SHP77 treated with DMSO at 0.1 percent for 48 hours (cell line): ENCODE results near the gene TGFB2.
A peak's percentile ranks its signal among the peaks of the same experiment; 100 is the strongest.

ENCODE experiments used
- DNase-seq: peaks from one replicate; lab custom pipeline; 2025; lab: John Stamatoyannopoulos, UW

The TGFB2 gene

DNA sequence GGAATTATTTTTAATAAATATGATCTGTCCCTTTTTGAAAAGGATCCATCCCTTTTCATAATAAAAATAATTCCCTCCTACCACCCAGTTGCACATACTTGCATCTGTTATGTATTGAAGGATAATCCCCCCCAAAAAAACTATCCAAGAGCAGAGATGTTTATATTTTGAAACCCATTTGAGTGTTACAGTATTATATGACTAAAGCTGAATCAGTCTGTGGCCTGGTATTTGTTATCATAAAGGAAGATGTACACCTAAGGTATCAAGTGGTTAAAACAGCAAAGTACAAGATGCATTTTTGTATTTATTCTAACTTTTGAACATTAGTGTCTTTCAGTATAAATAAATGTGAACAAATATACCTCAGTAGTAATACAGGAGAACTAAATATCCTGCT is 12.7 kb upstream of the TGFB2 start:
- DNase-seq, result no peak

DNA sequence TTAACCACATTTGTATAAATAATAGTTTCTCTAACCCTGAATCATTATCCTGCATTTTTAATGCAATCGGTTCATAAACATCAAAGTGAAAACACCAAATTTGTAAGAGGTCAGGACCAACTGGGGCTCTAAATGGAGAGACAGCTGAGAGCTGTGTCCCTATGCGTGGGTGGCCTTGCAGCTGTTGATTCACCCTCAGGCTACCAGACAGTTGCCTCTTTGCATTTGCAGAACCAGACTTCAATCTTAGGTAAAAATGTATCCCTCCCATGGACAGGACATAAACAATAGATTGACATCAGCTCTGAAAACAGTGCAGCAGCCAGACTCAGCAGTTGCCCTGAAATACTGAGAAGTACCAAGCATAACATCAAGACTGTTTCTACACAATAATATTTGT is 8.8 kb upstream of the TGFB2 start:
- no peak for DNase-seq

DNA sequence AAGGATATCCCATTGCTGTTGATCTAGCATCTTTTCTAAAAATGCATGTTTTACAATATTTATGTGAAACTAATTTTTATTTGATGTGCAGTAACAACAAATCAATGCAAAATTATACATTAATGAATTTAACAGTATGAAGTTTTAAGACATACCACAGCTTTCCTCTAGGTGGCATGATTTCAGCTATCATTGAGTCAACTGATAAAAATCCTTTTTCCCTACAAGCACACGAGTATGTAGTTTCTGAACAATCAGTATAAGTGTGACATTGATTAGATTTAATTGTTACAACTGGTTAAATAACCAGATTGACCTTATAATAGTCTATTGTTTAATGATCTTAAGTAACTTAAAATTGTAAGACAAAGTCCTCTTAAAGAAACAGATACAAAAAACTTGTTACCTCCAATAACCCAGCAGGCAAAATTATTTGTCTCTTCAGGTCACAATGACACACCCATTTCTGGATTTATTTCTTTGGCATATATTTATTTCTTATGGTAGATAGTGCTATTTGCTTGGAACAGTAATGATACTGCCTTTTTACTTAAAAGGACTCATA is 5.8 kb upstream of the TGFB2 start:
- peak; percentile 25 for DNase-seq

DNA sequence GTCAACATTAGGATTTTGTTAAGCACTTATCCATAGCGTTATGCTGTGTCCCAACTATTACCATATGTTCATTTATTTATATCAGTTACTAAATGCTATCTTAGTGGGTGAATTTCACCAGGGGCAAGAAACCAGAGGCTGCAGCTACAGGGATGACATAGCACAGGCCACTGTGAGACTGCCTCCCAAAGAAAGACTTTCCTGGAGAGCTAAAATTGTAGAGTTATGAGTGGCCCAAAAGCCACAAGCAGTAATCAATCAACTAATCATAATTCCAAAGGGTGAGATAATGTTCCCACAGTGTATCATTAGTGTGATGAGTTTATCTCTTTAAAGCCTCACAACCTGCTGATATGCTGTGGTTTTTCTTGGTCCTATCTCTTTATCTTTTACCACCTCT is 3.8 kb upstream of the TGFB2 start:
- DNase-seq, result no peak

DNA sequence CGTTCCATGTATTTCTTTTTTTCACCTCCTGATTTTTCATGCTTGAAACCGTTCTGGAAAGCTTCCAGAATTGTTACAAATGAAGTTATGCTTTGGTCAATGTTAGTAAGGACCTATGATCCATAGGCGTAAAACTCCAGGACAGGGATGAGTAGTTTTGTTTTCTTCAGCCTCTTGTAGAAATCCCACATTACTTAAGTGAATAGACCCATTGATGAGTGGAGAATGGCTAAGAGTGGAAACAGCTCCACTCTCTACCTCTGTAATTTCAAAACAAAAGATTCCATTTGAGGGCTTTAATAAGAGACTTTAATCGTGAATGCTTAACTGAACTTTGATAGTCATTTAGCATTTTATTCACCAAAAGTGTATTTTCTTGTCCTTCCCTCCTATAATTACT is 3.0 kb upstream of the TGFB2 start:
- DNase-seq, result no peak

DNA sequence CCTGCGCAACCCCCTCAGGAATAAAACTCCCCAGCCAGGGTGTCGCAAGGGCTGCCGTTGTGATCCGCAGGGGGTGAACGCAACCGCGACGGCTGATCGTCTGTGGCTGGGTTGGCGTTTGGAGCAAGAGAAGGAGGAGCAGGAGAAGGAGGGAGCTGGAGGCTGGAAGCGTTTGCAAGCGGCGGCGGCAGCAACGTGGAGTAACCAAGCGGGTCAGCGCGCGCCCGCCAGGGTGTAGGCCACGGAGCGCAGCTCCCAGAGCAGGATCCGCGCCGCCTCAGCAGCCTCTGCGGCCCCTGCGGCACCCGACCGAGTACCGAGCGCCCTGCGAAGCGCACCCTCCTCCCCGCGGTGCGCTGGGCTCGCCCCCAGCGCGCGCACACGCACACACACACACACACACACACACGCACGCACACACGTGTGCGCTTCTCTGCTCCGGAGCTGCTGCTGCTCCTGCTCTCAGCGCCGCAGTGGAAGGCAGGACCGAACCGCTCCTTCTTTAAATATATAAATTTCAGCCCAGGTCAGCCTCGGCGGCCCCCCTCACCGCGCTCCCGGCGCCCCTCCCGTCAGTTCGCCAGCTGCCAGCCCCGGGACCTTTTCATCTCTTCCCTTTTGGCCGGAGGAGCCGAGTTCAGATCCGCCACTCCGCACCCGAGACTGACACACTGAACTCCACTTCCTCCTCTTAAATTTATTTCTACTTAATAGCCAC is 696 bp downstream of the TGFB2 start:
- DNase-seq, result no peak

DNA sequence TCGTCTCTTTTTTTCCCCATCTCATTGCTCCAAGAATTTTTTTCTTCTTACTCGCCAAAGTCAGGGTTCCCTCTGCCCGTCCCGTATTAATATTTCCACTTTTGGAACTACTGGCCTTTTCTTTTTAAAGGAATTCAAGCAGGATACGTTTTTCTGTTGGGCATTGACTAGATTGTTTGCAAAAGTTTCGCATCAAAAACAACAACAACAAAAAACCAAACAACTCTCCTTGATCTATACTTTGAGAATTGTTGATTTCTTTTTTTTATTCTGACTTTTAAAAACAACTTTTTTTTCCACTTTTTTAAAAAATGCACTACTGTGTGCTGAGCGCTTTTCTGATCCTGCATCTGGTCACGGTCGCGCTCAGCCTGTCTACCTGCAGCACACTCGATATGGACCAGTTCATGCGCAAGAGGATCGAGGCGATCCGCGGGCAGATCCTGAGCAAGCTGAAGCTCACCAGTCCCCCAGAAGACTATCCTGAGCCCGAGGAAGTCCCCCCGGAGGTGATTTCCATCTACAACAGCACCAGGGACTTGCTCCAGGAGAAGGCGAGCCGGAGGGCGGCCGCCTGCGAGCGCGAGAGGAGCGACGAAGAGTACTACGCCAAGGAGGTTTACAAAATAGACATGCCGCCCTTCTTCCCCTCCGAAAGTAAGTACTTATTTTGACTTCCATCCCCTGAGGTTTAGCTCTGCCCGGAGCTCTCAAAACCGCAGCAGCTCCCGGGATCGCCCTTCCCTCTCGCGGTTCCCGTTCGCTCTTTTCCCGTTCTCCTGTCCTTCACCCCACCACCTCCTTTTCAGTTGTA is 1.5 kb downstream of the TGFB2 start:
- no peak for DNase-seq

DNA sequence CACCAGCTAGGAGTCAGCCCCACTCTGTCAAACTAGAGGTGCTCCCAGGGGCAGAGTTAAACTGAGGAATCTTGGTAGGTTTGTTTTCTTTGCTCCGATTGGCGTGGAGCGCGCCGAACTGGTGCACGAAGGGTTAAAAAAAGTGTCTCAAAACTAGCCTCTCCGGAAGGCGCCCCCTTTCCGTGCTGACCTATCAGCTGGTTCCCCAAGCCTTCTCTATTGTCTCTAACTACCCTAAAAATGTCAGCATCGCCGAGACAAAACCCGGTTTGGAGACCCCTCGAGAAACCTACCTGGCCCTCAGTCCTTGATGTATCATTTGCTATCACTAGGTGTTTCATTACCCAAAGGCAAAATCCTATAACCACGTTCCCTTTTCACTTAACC is 2.2 kb downstream of the TGFB2 start:
- no peak for DNase-seq

DNA sequence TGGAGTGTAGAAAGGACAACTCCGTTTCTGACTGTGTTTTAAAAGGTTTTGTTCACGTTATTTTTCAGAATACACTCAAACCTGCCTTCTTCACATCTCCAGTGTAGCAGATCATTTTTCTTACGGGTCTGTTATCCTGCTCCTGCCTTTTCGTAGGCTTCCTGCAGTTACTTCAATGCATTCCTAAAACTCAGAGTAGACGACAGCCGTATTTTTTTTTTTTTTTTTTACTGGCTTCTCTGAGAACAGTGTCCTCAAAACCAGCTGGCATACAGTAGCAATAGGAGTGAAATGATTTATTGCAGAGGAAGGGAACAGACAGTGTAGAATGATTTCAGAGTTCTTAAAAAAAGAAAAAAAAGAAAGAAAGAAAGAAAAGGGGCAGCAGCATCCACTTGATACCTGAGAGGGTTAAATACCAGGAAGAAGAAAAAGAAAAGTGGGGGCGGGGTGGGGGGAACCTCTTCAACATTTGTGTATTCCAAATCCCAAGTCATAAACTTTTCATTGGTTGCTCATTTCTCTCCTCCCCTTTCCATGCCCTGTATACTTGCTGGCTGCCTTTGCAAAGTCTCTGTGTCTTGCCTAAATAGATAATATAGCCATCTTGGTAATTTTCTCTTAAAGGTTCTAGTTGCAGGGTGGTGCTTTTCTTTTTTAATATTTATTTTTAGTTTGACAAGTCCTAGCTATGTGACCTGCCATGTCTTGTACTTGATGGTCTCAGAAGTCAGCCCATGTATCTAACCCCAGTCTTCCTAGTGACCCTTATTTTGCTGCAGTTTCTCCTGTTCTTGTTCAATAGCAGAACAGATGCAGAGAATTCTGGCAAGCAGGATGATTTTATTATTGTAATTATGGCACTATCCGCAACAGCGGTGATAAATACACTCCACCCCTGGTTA is 2.8 kb downstream of the TGFB2 start:
- DNase-seq, result no peak

DNA sequence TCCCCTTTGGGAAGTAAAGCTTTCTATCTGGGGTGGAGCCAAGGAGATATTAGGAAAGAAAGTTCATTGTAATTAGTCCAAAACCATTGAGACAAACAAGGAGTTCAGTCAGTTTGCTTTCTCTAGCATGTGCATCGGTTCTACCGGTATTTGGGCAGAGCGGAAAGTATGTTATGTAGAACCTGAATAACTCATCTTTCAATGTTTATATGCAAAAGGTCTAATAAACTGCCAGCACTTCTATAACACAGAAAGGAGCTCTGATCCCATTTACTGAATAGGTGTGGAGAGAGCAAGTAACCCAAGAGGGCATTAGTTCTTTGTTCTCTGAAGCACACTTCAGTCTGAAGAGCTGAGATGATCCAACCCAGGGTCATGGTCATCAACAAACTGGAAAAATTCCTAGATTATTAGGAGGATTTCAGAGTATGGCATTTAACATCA is 3.5 kb downstream of the TGFB2 start:
- DNase-seq, result no peak

DNA sequence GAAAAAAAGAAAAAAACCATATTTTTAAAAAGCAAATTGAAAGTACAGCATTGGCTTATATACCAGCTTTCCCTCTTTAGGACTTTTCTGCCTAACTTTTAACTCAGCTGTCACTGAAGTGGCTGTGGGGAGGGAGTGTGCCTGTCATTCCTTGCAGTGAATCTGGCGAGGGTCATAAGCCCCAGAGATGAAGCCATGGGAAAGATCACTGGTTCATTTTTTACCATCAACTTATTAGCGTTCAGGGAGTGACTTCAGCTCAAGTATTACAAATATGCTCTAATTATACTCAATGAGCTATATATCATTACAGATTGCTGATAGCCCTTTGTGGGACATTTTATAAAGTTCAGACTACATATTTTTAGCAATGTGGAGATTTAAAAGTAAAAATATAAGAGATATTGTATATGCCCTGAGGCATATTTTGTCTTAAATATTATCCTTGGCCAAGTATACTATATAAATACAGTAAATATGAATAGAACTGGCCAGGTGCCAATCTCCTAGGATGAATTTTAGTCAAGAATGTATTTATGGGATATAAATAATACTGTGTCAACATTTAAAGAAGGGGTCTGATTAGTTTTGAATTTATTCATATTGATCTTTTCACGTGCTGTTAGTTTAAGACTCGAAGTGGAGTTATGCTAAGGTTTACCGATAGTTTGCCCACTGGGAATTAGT is 4.4 kb downstream of the TGFB2 start:
- no peak for DNase-seq

DNA sequence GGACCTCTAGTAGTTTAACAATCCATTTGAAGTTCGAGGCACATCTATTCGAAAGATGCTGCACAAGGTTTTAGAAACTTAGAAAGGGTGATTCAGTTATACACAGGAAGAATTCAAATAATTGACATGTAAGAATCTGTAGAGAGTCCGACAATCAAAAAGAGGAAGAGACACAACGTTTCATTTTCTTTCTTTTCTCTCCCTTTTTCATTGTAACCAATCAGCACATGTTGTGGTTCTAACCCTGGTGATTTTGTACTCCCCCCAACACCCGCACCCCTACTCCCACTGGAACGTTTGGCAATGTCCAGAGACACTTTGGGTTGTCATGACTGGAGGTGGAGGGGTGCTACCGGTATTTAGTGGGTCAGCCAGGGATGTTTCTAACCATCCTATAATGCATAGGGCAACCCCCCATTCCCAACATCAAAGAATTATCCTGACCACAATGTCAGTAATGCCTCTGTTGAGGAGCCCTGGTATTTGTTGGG is 4.9 kb downstream of the TGFB2 start:
- no peak for DNase-seq

DNA sequence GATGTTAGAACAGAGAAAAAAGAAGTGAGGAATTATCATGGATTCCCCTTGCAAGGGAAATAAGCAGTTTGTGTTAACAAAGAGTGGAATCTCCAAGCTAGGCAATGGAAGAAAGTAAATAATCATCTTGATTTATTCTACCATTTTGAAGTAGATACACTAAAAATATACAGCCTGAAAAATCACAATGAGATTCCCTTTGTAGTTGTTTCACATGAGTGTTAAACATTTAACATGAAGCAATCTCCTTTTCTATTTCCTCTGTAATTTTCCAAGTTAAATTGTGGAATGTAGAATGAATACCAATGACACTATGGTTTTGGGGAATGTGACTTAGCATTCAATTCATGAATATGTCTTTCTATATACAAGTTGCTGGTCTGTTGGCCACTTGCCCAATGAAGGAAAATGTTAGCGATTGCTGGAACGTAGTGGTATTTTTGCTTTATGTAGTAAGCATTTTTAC is 5.7 kb downstream of the TGFB2 start:
- no peak for DNase-seq

DNA sequence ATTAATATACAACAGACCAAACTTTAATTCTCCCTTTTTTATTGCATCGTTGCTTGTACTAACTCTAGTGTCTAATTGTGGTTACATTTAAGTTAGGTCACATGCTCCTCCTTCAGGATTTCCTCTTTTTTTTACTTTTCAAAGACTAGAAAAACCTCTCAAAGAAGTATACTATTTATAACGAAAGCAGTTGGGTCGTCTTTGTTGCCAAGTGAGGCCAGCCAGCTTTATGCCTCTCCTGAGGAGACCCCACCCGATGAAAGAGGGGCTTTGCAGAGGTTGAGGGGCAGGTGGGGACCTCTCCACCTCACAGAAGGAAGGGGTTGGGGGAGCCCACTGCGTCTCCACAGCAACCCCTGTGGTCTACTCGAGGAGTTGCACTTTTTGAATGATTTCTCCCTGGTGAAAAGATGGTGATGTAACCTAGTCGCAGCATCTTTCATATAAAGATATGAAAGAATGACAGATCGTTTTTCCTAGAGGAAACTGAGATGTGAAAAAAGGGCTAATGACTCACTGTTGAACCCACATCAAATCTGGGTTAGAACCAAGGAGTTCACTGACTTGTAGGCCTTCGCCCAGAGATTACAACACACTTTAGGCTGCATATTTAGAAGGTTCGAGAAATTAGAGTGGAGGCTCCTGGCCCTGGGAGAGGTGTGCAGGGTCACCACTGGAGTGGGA is 6.4 kb downstream of the TGFB2 start:
- no peak for DNase-seq

DNA sequence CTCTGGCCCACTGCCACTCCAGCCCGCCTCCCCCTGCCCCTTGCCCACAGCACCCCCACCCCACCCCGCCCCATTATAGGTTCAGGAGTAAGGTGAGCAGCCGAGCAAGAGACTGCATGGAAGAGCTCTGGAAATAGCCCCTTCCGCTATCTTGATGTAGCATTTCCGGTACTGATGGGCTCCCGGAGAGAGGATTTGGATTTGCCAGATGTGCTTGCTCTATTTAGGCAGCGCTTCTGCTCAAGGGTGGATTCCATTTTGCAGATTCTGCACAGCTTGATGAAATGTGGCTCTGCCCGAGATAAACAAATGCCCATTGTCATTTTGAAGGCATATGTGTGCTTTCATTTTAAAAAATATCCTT is 6.9 kb downstream of the TGFB2 start:
- no peak for DNase-seq

DNA sequence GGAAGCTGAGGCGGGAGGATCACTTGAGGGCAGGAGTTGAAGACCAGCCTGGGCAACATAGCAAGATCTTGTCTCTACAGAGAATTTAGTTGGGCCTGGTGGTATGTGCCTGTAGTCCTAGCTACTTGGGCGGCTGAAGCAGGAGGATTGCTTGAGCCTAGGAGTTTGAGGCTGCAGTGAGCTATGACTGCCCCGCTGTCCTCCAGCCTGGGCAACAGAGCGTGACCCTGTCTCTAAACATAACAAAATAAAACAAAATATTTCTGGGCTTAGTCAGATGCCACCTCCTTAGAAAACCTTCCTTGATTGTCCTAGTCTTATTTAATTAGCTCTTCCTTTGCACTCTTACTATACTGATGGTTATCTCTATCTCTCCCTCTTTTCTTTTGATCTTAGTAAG is 8.5 kb downstream of the TGFB2 start:
- no peak for DNase-seq

DNA sequence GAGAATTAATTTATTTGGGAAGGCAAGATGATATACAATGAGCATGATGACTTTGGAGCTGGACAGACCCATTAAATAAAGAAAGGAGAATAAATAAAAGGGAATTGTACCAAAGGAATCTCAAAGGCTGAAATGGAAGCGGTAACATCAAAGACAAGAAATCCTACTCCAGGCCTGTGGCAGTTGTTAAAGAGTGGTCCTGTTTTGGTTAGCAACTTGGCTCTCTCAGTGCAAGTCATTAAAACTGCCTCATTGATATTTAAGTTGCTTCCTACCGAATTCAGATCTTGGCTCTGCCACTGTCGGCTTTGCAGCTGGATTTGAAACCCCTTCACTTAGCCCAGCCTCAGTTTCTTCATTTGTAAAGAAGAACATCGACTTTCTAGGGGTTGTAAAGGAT is 10.1 kb downstream of the TGFB2 start:
- DNase-seq, result no peak

DNA sequence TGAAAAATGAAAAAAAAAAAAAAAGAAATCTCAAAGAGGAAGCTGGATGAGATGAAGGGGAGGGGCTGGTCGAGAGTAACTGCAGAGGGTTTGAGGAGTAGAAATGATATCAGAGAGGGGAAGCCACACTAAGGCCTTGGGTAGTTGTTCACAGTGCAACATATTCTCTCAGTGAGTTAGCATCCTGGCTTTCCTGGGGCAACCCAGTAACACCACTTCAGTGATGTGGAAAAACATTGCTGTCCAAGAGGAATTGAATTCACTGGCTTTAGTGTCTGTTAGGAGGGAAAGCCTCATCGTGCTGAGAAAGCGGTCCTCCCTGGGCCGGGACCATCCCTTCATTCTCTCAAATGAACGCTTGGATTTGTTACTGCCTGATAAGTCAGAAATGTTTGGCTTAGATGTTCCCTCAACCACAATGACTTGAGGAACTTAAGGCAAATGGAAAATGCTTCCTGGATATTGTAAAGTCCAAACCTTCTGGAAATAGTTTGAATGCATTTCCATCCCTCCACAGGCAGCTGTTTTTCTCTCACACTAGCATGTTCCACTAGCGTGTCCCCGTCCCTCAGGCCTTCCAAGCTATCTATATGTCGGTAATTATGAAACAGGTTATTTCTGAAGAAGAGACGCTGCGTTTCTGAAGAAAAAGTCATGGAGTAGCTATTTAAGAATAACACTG is 12.2 kb downstream of the TGFB2 start:
- no peak for DNase-seq

DNA sequence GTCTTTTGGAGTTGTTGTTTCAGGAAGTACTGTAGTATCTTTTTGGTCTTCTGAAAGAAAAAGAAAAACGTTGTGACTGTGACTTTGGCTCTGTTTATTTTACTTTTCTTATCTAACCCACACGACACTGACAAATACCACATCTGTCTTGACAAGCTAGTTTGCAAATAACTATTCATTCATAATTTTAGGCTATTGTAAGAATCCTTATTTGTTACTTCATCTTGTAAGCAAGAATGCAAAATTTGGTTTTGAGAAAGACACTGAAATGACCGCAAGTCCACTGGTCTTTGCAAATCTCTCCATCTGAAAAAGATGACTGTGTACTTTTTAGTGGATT is 12.7 kb downstream of the TGFB2 start:
- no peak for DNase-seq

DNA sequence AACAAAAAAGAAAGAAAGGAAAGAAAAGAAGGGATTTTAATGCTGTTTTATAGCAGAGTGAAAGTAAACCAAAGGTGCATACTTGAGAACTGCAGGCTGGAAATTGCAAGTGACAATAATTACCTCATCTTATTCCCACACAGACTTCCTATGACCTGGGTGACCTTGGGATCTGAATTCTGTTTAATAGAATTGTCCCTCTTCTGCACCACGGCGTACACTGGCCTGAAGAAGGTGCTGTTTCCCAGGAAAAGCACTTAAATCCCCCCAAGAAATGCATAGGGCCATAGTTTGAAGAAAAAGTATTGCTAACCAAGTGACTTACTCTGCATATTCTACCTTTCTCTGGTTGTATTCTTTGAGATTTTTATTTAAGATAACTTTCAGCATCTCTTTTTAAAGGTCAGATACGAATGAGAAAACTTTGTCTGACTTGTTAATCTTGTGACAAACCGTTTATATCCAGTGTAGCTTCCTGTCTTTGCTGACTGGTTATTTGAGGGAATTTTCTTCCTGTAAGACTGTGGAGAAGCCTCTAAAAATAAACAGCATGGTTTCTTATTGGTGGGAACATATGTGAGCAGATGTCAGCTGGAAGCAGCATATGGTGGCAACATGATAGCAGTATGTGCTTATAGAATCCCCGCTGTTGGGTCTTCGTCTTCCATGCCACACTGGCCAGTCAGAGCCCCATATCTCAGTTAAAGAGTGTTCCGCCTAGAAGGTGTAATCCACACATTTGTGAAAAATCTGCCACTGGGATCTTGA is 16.3 kb downstream of the TGFB2 start:
- peak; percentile 26 for DNase-seq
